HG02938 (cell line): Measurements from ENCODE around the gene TNFRSF9.

Experiments
- ATAC-seq: cut with Tn5 transposase; IDR thresholded peaks from one replicate; pipeline ENCODE4 v1.9.1; 2021; ENCODE audit warnings: mild to moderate bottlenecking, moderate library complexity; ENCODE audit not compliant: unreplicated experiment

Gene TNFRSF9

DNA sequence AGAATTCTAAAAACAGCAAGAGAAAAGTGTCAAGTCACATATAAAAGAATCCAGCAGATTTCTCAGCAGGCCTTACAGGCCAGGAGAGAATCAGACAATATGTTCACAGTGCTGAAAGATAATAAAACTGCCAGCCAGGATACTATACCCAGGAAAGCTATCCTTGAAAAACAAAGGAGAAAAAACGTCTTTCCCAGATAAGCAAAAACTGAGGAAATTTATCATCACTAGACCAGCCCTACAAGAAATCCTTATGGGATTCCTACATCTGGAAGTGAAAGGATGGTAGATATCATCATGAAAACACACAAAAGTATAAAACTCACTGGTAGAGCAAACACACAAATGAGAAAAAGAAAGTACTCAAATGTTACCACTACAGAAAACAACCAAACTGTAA is 62.6 kb downstream of the TNFRSF9 start:
- ATAC-seq = no peak

DNA sequence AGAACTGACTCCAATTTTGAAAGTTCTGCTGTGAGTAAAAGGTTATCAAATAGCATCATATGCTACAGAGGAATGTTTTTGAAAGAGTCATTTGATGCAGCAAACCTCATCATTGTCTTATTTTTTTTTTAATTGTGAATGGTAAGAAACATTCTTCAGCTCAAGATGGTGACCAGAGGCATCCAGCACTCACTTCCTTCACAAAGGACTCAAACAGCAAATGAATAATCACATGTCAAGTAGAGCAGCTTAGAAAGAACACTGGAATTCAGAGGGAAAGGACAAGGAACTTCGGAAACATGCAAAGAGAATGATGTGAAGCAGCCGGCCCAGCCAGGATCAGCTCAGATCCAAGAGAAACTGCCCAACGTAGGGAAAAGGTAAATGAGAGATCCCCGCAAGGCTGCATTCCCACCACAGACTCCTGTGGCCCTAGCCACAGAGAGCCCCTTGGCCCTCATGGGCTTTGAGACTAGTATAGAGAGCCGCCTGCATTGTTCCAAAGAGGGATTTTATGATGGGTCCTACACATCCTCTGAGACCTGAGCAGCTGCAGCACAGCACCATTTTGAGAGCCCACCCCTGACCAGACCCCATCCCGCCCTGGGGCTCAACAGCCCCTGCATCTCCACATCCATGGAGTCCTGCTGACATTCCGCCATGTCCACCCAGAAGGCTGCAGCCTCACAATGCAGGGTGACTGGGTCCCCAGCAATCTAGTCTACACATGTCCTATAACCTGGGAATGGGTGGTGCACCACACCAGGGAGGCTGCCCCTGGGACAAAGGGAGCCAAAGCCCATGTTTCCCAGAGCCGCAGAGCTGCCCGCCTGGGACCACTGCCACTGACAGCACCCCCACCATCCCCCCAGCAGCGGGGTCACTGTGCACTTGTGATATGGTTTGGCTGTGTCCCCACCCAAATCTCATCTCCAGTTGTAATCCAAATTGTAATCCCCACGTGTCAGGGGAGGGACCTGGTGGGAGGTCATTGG is 66.5 kb downstream of the TNFRSF9 start:
- ATAC-seq = no peak

DNA sequence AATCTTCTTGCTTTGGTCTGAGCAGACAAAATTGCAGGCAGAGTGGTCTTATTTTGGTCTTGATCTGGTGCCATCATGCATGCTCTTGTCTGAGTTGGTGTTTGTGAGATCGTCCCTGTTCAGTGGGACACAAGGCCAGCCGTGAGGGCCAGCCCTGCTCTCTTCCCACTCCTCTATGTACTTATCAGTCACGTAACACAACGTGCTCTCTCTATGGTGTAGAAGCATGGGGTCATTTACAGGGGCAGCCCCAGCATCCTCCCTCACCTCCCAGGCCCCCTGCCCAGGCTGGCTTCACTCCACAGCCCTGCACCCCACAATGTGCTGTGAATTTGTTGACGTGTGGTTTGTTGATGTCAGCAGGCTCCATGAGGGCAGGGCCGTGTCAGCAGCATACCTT is 69.5 kb downstream of the TNFRSF9 start:
- ATAC-seq = no peak

DNA sequence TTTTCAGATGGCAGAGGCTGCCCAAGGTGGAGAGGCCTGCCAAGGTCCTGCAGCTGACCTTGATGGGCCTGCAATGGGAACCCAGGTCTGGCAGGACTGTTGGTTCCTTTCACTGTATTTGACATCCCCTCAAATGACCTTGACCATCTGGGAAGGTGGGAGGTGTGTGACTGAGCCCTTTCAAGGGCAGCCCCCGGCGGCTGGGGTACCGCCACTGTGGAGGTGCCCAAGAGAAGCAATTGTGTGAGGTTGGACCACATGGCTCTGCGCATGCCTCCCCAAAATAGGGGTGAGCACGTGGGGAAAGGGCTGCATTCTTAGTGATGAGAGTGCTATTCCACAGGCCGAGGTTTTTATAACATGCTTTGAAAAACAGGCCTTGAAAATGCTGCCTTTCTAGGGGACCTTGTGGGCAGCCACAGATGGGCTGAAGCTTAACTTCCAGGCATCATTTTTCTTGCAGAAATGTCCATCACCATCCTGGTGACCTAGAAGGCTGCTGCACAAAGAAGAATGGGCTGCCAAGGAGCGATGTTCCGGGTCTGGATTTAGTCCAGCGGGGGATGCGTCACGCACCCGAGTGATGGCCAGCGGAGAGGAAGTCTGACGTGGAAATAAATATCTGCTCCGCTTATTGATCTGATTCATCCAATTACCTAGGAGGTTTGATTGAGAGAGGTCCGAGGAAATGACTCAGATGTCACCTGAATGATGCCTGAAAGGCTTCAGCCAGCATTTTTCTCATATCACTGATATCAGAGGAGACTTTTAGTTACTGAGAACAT is 71.3 kb downstream of the TNFRSF9 start:
- no peak for ATAC-seq

DNA sequence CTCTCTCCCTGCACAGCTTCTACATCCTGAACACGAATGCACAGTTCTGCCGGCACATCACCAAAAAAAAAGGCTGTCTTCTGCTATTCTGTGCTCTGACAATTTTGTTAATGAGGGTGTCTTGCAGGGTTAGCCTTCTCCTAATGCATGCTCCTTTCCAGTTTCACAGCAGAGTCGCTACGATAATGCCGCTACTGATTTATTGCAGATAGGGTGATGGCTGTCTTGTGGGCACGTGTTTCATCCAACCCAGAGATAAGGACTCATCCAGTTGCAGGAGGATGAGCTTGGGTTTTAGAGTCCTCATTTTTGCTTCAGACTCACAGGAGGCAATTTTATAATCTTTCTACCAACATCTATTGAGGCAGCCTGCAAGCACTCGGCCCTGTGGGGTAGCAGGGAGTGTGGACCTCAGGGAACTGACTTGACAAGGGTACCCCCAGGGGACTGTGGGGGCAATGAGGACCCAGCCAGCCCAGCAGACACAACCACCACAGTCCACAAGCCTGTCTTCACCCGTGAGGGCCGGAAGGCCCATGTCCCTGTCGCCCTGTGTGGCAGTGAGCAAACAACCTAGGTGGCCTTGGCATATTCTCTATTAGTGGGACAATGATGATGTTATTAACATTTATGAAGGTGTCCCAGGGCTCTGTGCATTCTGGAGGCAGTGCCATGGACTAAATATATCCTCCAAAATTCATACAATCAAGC is 72.4 kb downstream of the TNFRSF9 start:
- no peak for ATAC-seq

DNA sequence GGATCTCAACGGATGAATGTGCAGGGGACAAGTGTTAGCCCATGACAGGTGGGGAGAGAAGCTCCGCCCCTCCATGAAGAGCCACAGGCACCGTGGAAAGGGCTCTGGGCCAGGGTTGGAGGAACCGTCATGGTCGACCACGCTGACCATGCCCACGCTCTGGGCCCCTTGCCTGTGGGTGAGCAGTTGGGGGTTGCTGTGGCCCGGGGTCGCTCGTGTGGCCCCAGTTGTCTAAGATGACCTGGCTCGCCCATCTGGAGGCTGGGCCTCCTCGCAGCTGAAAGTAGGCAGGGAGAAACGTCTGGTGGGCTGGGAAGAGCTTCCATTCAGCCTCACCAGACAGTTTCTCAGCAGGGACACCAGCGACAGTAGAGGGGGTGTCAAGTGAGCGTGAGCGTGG is 74.7 kb downstream of the TNFRSF9 start:
- ATAC-seq = no peak
